Muscle of arm (tissue), 12 donors: Measurements from ENCODE around the gene YWHAB. TPM values are rescaled to one million over a fixed set of nuclear protein-coding genes. Genes with fewer than 3 reads are reported as not detected.

Experiments used
- DNase-seq: peaks from one replicate; pipeline ENCODE4 v3.0.0-alpha.2; 2013
- polyA plus RNA-seq, 12 donors: library from polyadenylated mRNA; unstranded; fragments of 120-200 nt; gene quantifications; one replicate each; pipeline ENCODE4 v1.2.1, GENCODE V29; 2013; ENCODE audit not compliant: insufficient read length in 12 of 12

Gene YWHAB
- polyA plus RNA-seq, 12 donors = 99.3 to 1,405 (median 119) TPM

GRCh38 chr20:44946271-44946852 lies 60.9 kb downstream of the YWHAB start:
- DNase-seq = no peak

- no peak for DNase-seq
Observed at GRCh38 chr20:44948107-44948506, 62.6 kb downstream of the YWHAB start.

GRCh38 chr20:44948513-44948912 lies 63.0 kb downstream of the YWHAB start:
- no peak for DNase-seq

- DNase-seq = no peak
Observed at GRCh38 chr20:44950368-44950767, 64.9 kb downstream of the YWHAB start.

- no peak for DNase-seq
Observed at GRCh38 chr20:44952731-44953130, 67.2 kb downstream of the YWHAB start.

- DNase-seq = no peak
Observed at GRCh38 chr20:44954211-44954610, 68.7 kb downstream of the YWHAB start.

GRCh38 chr20:44955270-44955669 lies 69.8 kb downstream of the YWHAB start:
- DNase-seq = no peak

GRCh38 chr20:44956410-44956809 lies 70.9 kb downstream of the YWHAB start:
- DNase-seq = no peak

Other genes starting within 250 kb of the YWHAB start
- gene ADA, start 234.0 kb upstream of the YWHAB start, polyA plus RNA-seq = 10 to 100 TPM in 2 of 12 donors, 1 to 10 TPM in 9, not detected in 1; 4.1 to 10.7 (median 6.8) TPM
- gene CCN5, start 170.3 kb upstream of the YWHAB start, polyA plus RNA-seq = under 1 TPM in 9 of 12 donors, not detected in 3; 0.07 to 0.32 (median 0.14) TPM
- under 1 TPM in 8 of 12 donors, not detected in 4; 0.07 to 0.32 (median 0.14) TPM for gene KCNK15, start 139.8 kb upstream of the YWHAB start, polyA plus RNA-seq
- 10 to 100 TPM in 3 of 12 donors, 1 to 10 TPM in 8, not detected in 1; 4.0 to 18.8 (median 8.6) TPM for gene RIMS4, start 75.2 kb upstream of the YWHAB start, polyA plus RNA-seq
- 10 to 100 TPM in 10 of 12 donors, 1 to 10 TPM in 1, not detected in 1; 9.3 to 68.5 (median 12.1) TPM for gene PABPC1L, start 24.4 kb downstream of the YWHAB start, polyA plus RNA-seq
- gene TOMM34, start 74.7 kb downstream of the YWHAB start, polyA plus RNA-seq = 10 to 100 TPM in 11 of 12 donors, not detected in 1; 12.1 to 19.1 (median 13.7) TPM
- 10 to 100 TPM in 9 of 12 donors, 1 to 10 TPM in 2, not detected in 1; 8.0 to 19.5 (median 11.2) TPM for gene STK4, start 80.8 kb downstream of the YWHAB start, polyA plus RNA-seq
- under 1 TPM in 6 of 12 donors, not detected in 6; 0.03 to 0.55 (median 0.08) TPM for gene KCNS1, start 215.4 kb downstream of the YWHAB start, polyA plus RNA-seq
- 1 to 10 TPM in 1 of 12 donors, under 1 TPM in 2, not detected in 9; 0.30 to 3.6 (median 0.54) TPM for gene WFDC5, start 229.5 kb downstream of the YWHAB start, polyA plus RNA-seq
- not detected for gene WFDC12, start 238.8 kb downstream of the YWHAB start, polyA plus RNA-seq